HEK293 (cell line): ENCODE measurements around the gene UGCG.

Source experiments
- EGR2 ChIP-seq: fragments of 450-650 bp; formaldehyde crosslinking; IDR thresholded peaks from 2 replicates; pipeline ENCODE4 v1.5.1; 2016; ENCODE audit warnings: low read depth, missing biosample characterization, missing genetic modification characterization
- GLI2 ChIP-seq: fragments of 450-650 bp; formaldehyde crosslinking; IDR thresholded peaks from 2 replicates; pipeline ENCODE4; 2017; ENCODE audit warnings: missing biosample characterization, missing genetic modification characterization, low read depth, borderline replicate concordance
- MYNN ChIP-seq: fragments of 450-650 bp; formaldehyde crosslinking; IDR thresholded peaks from 2 replicates; pipeline ENCODE4 v1.5.1; 2016; ENCODE audit warnings: missing biosample characterization, missing genetic modification characterization, borderline replicate concordance
- PRDM10 ChIP-seq: fragments of 450-650 bp; formaldehyde crosslinking; IDR thresholded peaks from 2 replicates; pipeline ENCODE4 v1.5.1; 2016; ENCODE audit warnings: missing biosample characterization, missing genetic modification characterization
- ZBTB20 ChIP-seq: fragments of 450-650 bp; formaldehyde crosslinking; IDR thresholded peaks from 2 replicates; pipeline ENCODE4 v1.5.1; 2016; ENCODE audit warnings: missing biosample characterization, missing genetic modification characterization
- ZEB2 ChIP-seq: fragments of 450-650 bp; formaldehyde crosslinking; IDR thresholded peaks from 2 replicates; pipeline ENCODE4 v1.5.1; 2016; ENCODE audit warnings: missing biosample characterization, missing genetic modification characterization
- ZNF114 ChIP-seq: fragments of 450-650 bp; formaldehyde crosslinking; IDR thresholded peaks from 2 replicates; pipeline ENCODE4 v1.5.0; 2017; ENCODE audit warnings: missing biosample characterization, missing genetic modification characterization
- ZNF138 ChIP-seq: fragments of 450-650 bp; formaldehyde crosslinking; IDR thresholded peaks from 2 replicates; pipeline ENCODE4 v1.5.1; 2016; ENCODE audit warnings: missing biosample characterization, missing genetic modification characterization, borderline replicate concordance
- ZNF214 ChIP-seq: fragments of 450-650 bp; formaldehyde crosslinking; IDR thresholded peaks from 2 replicates; pipeline ENCODE4 v1.5.1; 2017; ENCODE audit warnings: missing biosample characterization, mild to moderate bottlenecking, missing genetic modification characterization, borderline replicate concordance
- ZNF350 ChIP-seq: fragments of 450-650 bp; formaldehyde crosslinking; IDR thresholded peaks from 2 replicates; pipeline ENCODE4 v1.5.0; 2017; ENCODE audit warnings: missing biosample characterization, mild to moderate bottlenecking, missing genetic modification characterization
- ZNF768 ChIP-seq: fragments of 450-650 bp; formaldehyde crosslinking; IDR thresholded peaks from 2 replicates; pipeline ENCODE4 v1.5.1; 2018; ENCODE audit warnings: missing biosample characterization, mild to moderate bottlenecking, missing genetic modification characterization
- TF ChIP-seq, protein P1 (sequence below): fragments of 450-650 bp; formaldehyde crosslinking; IDR thresholded peaks from 2 replicates; pipeline ENCODE4 v1.5.1; 2016; ENCODE audit warnings: missing biosample characterization, missing genetic modification characterization, borderline replicate concordance
- TF ChIP-seq, protein P2 (sequence below): fragments of 450-650 bp; formaldehyde crosslinking; IDR thresholded peaks from 2 replicates; pipeline ENCODE4 v1.5.1; 2016; ENCODE audit warnings: missing biosample characterization, missing genetic modification characterization
- TF ChIP-seq, protein P3 (sequence below): fragments of 450-650 bp; formaldehyde crosslinking; IDR thresholded peaks from 2 replicates; pipeline ENCODE4 v1.5.1; 2016; ENCODE audit warnings: missing biosample characterization, missing genetic modification characterization, borderline replicate concordance
- TF ChIP-seq, protein P4 (sequence below): sonication (generic); formaldehyde crosslinking; IDR thresholded peaks from 2 replicates; pipeline ENCODE4 v1.8.1; 2022; ENCODE audit warnings: mild to moderate bottlenecking, moderate library complexity, missing genetic modification reagents

UGCG gene

DNA sequence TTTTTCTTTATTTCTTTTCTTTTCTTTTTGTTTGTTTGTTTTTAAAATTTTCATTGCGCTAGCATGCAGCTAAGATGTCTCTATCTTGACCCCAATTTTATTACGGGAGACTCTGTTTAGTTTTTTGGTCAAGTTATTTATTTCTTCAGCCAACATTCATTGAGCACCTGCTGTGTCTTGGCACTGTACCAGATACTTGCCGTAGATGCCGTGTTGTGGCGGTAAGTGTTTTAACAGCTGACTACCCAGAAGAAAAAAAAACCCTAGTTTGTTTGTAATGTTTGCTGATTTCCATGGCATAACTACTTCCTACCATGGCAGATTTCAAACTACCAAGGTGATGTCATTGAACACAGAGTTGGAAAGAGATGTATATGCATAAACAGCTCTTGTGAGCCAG, 65.0 kb downstream of the UGCG start (continued):
- TF ChIP-seq, protein P1, sequence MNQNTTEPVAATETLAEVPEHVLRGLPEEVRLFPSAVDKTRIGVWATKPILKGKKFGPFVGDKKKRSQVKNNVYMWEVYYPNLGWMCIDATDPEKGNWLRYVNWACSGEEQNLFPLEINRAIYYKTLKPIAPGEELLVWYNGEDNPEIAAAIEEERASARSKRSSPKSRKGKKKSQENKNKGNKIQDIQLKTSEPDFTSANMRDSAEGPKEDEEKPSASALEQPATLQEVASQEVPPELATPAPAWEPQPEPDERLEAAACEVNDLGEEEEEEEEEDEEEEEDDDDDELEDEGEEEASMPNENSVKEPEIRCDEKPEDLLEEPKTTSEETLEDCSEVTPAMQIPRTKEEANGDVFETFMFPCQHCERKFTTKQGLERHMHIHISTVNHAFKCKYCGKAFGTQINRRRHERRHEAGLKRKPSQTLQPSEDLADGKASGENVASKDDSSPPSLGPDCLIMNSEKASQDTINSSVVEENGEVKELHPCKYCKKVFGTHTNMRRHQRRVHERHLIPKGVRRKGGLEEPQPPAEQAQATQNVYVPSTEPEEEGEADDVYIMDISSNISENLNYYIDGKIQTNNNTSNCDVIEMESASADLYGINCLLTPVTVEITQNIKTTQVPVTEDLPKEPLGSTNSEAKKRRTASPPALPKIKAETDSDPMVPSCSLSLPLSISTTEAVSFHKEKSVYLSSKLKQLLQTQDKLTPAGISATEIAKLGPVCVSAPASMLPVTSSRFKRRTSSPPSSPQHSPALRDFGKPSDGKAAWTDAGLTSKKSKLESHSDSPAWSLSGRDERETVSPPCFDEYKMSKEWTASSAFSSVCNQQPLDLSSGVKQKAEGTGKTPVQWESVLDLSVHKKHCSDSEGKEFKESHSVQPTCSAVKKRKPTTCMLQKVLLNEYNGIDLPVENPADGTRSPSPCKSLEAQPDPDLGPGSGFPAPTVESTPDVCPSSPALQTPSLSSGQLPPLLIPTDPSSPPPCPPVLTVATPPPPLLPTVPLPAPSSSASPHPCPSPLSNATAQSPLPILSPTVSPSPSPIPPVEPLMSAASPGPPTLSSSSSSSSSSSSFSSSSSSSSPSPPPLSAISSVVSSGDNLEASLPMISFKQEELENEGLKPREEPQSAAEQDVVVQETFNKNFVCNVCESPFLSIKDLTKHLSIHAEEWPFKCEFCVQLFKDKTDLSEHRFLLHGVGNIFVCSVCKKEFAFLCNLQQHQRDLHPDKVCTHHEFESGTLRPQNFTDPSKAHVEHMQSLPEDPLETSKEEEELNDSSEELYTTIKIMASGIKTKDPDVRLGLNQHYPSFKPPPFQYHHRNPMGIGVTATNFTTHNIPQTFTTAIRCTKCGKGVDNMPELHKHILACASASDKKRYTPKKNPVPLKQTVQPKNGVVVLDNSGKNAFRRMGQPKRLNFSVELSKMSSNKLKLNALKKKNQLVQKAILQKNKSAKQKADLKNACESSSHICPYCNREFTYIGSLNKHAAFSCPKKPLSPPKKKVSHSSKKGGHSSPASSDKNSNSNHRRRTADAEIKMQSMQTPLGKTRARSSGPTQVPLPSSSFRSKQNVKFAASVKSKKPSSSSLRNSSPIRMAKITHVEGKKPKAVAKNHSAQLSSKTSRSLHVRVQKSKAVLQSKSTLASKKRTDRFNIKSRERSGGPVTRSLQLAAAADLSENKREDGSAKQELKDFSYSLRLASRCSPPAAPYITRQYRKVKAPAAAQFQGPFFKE, result no peak
- no peak for TF ChIP-seq ZNF114 (tag by site-specific recombination)
- TF ChIP-seq EGR2 (tag by site-specific recombination), result no peak
- TF ChIP-seq, protein P2, sequence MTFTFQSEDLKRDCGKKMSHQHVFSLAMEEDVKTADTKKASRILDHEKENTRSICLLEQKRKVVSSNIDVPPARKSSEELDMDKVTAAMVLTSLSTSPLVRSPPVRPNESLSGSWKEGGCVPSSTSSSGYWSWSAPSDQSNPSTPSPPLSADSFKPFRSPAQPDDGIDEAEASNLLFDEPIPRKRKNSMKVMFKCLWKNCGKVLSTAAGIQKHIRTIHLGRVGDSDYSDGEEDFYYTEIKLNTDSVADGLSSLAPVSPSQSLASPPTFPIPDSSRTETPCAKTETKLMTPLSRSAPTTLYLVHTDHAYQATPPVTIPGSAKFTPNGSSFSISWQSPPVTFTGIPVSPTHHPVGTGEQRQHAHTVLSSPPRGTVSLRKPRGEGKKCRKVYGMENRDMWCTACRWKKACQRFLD (tag by site-specific recombination), result no peak
- TF ChIP-seq ZNF138 (tag by site-specific recombination), result no peak
- TF ChIP-seq GLI2 (tag by site-specific recombination), result peak; percentile 95
- TF ChIP-seq ZBTB20, result no peak
- TF ChIP-seq ZNF214, result no peak
- TF ChIP-seq ZNF768 (tag by site-specific recombination), result no peak
- TF ChIP-seq ZNF350 (tag by site-specific recombination), result no peak
- TF ChIP-seq ZEB2 (tag by site-specific recombination), result peak; percentile 67; the same call in 1 of the 2 replicates
- TF ChIP-seq, protein P3, sequence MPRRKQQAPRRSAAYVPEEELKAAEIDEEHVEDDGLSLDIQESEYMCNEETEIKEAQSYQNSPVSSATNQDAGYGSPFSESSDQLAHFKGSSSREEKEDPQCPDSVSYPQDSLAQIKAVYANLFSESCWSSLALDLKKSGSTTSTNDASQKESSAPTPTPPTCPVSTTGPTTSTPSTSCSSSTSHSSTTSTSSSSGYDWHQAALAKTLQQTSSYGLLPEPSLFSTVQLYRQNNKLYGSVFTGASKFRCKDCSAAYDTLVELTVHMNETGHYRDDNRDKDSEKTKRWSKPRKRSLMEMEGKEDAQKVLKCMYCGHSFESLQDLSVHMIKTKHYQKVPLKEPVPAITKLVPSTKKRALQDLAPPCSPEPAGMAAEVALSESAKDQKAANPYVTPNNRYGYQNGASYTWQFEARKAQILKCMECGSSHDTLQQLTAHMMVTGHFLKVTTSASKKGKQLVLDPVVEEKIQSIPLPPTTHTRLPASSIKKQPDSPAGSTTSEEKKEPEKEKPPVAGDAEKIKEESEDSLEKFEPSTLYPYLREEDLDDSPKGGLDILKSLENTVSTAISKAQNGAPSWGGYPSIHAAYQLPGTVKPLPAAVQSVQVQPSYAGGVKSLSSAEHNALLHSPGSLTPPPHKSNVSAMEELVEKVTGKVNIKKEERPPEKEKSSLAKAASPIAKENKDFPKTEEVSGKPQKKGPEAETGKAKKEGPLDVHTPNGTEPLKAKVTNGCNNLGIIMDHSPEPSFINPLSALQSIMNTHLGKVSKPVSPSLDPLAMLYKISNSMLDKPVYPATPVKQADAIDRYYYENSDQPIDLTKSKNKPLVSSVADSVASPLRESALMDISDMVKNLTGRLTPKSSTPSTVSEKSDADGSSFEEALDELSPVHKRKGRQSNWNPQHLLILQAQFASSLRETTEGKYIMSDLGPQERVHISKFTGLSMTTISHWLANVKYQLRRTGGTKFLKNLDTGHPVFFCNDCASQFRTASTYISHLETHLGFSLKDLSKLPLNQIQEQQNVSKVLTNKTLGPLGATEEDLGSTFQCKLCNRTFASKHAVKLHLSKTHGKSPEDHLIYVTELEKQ, result peak; percentile 68
- no peak for TF ChIP-seq MYNN (tag by site-specific recombination)
- TF ChIP-seq, protein P4, sequence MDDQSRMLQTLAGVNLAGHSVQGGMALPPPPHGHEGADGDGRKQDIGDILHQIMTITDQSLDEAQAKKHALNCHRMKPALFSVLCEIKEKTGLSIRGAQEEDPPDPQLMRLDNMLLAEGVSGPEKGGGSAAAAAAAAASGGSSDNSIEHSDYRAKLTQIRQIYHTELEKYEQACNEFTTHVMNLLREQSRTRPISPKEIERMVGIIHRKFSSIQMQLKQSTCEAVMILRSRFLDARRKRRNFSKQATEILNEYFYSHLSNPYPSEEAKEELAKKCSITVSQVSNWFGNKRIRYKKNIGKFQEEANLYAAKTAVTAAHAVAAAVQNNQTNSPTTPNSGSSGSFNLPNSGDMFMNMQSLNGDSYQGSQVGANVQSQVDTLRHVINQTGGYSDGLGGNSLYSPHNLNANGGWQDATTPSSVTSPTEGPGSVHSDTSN (CRISPR knock-in tag), result no peak
- TF ChIP-seq PRDM10, result peak; percentile 27; the same call in 1 of the 2 replicates
